HG03354 (cell line): ENCODE measurements around the gene DMRTC1B.
"Not testable (repeated sequence)": the region's sequence is repeated elsewhere in the genome, so short reads cannot be mapped to it uniquely, and the experiment has no call there.

Experiments
- ATAC-seq: cut with Tn5 transposase; IDR thresholded peaks from one replicate; pipeline ENCODE4 v1.9.1; 2021; ENCODE audit warnings: mild to moderate bottlenecking; ENCODE audit not compliant: unreplicated experiment, poor library complexity, severe bottlenecking

DMRTC1B gene

GRCh38 chrX:72776653-72777466 lies at the start of gene DMRTC1B:
DMRTC1B (plus strand) TSS chrX:72776890; CDS start chrX:72845136, 68,246 bp downstream.
- peak; percentile 85 for ATAC-seq

GRCh38 chrX:72727846-72728245 lies 48.8 kb upstream of the DMRTC1B start:
- no peak for ATAC-seq

DNA sequence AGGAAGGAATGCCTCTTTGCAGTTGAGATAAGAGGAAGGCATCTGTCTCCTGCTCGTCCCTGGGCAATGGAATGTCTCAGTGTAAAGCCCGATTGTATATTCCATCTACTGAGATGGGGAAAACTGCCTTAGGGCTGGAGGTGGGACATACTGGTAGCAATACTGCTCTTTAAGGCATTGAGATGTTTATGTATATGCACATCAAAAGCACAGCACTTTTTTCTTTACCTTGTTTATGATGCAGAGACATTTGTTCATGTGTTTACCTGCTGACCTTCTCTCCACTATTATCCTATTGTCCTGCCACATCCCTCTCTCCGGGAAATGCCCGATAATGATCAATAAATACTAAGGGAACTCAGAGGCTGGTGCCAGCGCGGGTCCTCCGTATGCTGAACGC lies 43.1 kb upstream of the DMRTC1B start:
- not testable (repeated sequence) for ATAC-seq

GRCh38 chrX:72735561-72735960 lies 41.1 kb upstream of the DMRTC1B start:
- no peak for ATAC-seq

DNA sequence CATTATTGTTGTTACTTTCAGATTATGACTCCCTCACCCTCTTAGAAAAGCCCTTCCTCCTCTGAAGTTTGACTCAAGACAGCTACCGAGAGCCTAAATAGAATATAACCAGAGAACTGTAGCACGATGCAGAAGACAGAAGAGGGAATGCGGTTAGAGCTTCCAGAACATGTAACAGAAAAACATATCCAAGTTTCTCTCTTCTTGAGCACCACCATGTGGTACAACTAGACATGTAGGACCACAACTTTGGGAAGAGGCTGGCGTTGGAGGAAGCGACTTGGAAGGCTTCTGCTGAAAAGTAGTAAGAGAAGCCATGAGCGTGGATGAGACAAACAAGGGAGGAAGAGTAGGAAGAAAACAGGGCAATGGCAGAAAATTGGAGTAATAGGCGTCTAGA lies 31.1 kb upstream of the DMRTC1B start:
- not testable (repeated sequence) for ATAC-seq

- not testable (repeated sequence) for ATAC-seq
Observed at GRCh38 chrX:72748545-72748944, 28.1 kb upstream of the DMRTC1B start.

GRCh38 chrX:72760454-72760853 lies 16.2 kb upstream of the DMRTC1B start:
- not testable (repeated sequence) for ATAC-seq

DNA sequence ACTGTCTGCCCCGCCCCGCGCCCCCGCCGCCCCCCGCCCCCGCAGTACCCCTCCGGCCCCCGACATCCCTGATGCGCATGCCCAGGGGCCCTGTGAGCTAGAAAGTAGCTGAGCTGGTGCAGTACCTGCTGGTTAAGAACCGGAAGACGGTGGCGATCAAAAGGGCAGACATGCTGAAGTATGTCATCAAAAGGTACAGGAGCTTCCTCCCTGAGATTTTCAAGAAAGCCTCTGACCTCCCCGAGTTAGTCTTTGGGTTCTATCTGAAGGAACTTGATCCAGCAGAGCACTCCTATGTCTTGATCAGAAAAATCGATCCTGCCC lies 739 bp downstream of the DMRTC1B start:
- peak; percentile 74 for ATAC-seq

DNA sequence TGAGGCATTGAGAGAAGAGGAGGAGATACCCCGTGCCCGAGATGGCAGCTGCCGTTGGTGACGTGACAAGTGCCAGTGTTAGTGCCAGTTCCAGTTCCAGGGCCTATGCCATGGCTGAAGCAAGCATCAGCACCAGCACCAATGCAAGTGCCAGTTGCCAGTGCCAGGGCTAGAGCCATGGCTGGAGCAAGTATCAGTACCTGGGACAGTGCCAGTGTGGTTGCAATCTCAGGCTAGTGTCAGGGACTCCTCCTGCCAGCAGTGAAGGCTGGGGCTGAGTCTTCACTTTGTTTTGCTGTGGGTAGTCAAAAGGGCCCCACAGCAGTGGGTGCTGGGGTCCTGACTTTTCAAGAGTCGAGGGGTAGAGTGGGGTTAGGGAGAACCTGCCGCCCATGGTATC lies 1.5 kb downstream of the DMRTC1B start:
- not testable (repeated sequence) for ATAC-seq

DNA sequence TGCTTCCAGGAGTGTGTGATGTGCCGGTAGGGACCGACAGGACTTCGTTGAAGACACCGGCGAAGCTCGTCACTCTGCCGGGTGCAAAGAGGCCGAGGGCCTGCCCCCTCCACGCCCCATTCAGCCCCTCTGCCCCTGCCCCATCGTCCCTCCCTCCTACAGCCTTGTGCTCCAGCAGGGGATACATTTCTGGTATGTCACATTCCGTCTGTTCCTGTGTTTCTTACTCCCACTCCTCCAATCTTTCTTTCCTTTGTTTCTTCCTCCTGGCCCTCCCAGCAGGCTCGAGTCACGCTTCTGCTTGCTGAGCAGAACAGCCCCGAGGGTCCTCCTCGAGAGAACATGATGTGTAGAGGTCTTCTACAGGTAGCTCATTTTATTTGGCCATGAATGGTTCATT lies 5.9 kb downstream of the DMRTC1B start, which contains the start of gene FAM236B:
Gene FAM236B, minus strand, starts transcription at position 101 of the 400 bp plus-strand sequence. Its CDS starts 100 bp downstream, at position 1.
- ATAC-seq, result not testable (repeated sequence)

GRCh38 chrX:72783365-72783936 lies 6.8 kb downstream of the DMRTC1B start:
- not testable (repeated sequence) for ATAC-seq

DNA sequence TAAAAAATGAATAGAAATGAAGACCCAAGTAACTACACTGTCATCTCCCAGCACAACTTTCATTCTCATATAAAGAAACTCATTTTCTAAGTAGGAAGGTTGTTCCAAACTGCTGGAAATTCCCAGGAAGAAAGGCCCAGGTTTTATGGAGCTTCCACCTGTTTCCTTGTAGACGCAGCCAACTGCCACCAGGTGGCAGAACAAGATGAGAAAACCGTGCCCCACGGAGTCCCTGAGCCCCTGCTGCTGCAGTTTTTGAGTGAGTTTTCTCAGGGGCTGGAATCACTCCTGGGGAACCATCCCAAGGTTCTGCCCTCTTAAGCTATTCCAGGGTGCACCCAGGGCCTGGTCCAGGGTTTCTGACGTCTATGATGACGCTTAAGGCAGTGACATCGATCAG lies 7.3 kb downstream of the DMRTC1B start:
- ATAC-seq, result not testable (repeated sequence)

DNA sequence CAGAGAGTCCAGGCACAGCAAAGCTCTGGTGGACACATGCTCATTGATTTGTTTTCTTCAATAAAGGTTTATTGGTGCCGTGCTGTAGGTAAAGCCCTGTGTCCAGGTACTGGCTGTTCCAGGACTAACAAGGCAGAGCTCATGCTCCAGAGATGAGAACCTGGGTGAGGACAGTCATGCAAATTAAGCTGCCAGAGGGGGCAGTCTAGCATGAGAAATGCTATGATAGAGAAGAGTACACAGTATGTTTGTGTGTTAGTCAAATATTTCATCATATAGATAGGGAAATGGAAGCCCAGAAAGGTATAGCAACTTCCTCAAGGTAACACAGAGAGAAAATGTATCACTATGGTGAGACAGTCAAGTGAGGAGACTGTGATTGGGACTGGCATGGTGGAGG lies 11.5 kb downstream of the DMRTC1B start:
- not testable (repeated sequence) for ATAC-seq

DNA sequence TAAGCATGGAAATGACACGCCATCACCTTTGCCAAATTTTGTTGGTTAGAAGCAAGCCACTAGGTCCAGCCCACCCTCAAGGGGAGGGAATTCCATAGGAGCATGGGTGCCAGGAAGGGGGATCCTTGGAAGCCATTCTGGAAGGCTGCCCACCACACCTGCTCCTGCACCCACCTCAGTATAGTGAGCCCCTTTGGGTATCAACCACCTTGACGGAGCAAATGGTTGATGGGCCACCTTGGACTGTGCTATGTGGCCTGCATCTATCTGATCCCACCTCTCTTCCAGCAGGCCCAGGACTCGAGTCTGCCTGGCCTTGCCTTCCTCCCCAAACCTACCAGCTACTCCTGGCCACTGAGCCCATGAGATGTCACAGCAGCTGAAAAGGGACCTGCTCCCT lies 13.7 kb downstream of the DMRTC1B start:
- not testable (repeated sequence) for ATAC-seq

DNA sequence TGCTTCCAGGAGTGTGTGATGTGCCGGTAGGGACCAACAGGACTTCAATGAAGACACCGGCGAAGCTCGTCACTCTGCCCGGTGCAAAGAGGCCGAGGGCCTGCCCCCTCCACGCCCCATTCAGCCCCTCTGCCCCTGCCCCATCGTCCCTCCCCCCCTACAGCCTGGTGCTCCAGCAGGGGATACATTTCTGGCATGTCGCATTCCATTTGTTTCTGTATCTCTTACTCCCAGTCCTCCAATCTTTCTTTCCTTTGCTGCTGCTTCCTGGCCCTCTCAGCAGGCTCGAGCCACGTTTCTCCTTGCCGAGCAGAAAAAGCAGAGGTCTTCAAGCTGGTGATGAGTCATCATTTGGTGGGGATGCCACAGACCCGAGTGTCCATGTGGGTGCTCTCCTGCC lies 31.4 kb downstream of the DMRTC1B start, which contains the start of gene FAM236D:
Gene FAM236D, minus strand, starts transcription at position 101 of the 400 bp plus-strand sequence. Its CDS starts 100 bp downstream, at position 1.
- ATAC-seq, result not testable (repeated sequence)

DNA sequence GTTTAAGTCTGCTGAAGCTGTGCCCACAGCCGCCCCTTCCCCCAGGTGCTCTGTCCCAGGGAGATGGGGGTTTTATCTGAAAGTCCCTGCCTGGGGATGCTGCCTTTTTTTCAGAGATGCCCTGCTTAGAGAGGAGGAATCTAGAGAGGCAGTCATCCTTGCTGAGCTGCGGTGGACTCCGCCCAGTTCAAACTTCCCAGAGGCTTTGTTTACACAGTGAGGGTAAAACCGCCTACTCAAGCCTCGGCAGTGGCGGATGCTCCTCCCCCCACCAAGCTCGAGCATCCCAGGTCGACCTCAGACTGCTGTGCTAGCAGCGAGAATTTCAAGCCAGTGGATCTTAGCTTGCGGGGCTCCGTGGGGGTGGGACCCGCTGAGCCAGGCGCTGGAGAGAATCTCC lies 54.0 kb downstream of the DMRTC1B start:
- not testable (repeated sequence) for ATAC-seq

GRCh38 chrX:72837532-72837931 lies 60.8 kb downstream of the DMRTC1B start:
- ATAC-seq, result not testable (repeated sequence)

DNA sequence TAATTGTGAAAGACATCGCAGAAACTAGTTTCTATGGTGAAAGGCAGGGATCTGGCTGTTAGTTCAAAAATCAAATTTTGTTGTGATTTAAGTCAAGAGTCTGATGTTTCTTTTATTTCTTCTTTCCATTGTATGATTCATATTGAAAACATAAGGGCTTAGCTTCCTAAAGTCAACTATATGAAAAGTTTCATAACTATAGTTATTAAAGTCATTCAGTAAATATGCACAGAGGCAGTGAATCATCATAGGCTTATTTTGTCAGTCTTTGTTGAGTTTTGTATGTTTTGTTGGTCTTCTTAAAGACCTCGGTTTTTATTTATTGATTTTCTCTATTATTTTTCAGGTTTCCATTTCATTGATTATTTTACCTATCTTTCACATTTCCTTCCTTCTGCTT lies 106.2 kb downstream of the DMRTC1B start:
- ATAC-seq, result not testable (repeated sequence)

DNA sequence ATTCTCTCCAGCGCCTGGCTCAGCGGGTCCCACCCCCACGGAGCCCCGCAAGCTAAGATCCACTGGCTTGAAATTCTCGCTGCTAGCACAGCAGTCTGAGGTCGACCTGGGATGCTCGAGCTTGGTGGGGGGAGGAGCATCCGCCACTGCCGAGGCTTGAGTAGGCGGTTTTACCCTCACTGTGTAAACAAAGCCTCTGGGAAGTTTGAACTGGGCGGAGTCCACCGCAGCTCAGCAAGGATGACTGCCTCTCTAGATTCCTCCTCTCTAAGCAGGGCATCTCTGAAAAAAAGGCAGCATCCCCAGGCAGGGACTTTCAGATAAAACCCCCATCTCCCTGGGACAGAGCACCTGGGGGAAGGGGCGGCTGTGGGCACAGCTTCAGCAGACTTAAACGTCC lies 113.0 kb downstream of the DMRTC1B start:
- ATAC-seq, result not testable (repeated sequence)
